ENCODE measurements around the gene LMO1.
A peak's percentile ranks its signal among the peaks of the same experiment; 100 is the strongest.

LMO1 gene

DNA sequence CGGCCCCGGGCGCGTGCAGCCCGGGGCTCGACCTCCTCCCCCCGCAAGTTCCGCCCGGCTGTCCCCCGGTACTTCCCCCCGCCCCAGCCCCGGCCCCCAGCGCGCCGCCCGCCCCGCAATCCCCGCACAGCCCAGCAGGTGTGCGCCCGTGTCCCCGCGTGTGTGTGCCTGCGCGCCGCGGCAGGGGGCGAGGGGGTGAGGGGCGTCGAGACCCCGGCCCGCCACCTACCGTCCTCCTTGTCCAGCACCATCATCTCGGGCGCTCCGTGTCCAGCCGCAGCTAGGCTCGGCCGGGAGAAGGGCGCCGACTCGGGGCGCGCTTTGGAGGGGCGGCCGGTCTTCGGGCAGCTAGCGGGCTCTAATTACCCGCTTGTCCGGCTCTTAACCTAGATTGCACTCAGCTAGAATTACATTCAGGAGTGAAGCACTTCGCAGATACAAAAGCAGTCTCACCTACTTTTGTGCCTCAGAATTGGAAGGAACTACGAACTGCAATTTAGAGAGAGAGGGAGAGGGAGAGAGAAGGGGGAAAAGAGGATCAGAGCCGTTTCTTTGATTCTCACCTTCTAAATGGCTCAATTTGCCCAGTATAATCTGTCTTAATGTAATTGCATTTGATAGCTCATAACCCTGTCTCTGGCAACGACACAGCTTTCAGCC, 439 bp downstream of the LMO1 start:
- DNase-seq = peak; percentile 21

DNA sequence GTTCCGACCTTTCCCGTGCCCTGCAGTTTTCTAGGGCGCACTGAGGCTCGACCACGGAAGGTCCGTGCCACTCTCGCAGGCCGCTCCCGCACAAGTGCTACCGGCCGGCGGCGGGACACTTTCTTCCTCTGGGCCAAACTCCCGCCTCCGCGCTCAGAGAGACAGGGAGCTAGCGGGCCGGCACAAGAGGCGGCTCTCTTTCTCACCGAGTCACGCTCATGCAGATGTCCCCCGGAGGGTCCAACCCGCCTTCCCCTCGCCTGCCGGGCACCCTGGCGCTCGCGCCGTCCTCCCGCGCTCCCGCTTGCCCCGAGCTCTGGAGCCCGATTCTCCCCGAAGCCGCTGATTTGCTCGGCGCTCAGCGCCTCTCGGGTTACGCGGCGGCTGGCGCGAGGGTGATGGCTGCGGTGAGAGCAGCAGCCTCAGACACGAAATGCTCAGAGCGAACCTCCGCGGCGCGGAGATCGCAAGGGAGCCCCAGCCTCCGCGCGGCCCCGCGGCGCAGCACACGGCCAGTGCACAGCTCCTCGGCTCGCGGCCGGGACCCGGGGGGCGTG, 1.0 kb downstream of the LMO1 start:
- DNase-seq = peak; percentile 6

DNA sequence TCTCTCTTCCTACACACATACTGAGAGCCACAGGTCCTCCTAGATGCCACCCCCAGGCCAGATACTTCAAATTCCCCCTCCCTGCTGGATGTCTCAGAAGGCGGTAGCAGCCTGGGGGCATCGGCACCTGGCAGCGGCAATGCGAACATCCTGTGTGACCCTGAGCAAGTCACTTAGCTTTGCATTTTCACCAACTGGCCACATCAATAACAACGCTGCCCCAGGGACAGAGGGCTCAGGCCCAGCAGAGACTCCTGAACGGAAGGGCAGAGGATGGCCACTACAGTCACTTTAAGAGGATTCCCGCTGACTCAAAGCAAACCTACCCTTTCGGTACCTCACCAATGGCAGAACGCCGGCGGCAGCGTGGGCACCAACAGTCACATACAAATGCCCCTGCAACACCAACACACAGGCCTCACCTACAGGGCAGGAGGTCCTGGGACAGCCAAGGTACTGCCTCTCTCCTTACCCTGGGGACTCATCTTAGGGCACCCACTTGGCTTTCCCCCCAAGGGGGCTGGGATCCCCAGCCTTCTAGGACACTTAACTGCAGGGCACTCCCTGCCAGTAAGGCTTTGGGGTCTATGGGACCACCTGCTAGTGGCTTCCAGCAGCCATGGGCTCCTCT, 1.6 kb downstream of the LMO1 start:
- no peak for DNase-seq

DNA sequence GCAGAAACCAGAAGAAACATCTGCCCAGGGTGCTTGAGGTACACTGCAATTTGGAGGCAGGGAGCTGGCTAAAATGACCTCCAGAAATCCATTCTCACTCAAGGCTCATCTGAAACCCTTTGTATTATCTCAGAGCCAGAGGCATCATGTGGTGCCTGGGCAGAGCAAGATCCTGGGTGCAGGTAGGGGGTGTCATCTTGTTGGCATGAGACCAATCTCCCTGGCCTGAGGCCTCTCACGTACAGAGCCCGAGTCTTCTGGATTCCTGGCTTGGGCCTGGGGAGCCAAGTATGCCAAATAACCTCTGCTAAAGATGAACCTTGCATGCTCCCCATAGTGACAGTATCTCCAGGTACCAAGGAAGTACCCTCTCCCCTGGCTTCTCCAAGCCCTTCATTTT, 2.4 kb downstream of the LMO1 start:
- DNase-seq = no peak

DNA sequence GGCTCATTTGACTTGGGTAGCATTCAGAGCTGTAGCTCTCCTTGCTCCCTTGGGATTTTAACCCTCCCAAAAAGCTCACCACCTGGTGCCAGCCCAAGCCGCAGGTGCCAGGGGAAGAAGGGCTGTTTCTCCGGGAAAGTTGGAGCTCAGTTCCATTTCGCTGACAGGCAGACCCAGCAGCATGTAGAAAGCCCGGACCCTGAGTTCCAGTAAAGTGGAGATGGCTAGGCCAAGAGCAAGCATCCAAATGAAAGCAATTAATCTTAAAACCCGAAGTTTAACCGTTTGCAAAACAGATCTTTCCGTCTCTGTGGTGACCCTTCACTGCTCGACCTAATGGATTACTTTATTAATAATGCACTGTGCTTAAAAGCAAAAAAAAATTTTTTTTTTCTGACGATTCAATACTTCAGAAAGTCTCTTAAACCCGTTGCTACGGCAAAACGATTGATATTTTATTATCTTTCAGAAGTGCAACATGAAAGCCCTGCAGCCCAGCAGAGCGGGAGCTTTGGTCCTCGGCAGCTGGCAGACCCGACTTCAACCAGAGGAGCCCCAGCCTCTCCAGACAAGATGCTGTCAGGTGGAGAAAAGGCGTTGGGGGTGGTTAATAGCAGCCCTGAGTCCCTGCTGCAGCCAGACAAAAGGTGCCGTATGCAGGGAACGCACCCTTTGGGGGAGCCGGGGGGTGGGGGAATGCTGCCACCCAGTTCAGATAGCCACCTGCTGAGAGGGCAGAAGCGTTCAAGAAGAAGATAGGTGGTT, 3.3 kb downstream of the LMO1 start:
- no peak for DNase-seq

DNA sequence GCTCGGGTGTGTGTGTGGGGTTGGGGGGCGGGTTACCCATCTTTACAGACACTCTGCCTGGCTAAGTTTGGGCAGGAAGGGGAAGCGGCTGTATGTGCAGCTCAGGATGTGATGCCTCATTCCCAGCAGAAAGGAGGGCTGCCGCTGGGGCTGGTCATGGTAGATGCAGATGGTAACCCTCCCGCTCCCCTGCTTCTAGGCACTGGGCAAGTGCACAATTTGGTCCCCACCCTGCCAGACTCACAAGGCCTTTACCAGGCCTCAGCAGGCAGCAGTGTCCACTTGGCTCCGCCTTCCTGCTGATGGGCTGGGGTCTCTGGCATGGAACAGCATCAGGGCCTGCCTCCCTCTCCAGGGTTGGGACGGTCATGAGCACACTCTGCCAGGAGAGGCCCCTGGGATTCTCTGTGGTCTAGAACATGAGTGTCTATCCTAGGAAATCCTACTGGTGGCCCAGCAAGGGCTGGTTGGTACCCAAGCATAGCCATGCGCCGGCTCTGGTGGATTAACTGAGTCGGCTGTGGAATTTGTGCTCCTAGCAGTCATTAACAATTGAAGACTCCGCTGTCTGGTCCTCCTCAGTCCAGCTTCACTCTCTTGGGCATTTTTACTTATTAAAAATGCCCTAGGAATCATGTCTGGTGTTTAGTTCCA, 4.2 kb downstream of the LMO1 start:
- no peak for DNase-seq

DNA sequence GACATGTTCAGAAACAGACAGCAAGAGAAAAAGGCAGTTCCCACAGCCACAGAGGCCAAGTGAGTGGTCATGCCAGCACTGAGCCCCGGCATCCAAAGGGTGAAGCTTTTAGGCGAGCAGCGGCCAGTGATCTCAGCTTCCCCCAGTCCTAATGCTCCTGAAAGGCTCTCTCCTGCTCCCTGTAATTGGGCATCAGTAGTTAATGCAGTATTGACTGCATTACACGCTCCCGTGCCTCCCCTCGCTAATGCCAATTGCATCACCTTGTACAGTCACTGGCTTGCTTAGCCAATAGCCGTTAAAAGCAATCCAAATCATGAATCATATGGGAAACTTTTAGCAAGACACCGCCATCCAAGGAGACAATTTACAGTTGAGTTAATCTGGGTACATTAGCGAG, 4.9 kb downstream of the LMO1 start:
- no peak for DNase-seq

DNA sequence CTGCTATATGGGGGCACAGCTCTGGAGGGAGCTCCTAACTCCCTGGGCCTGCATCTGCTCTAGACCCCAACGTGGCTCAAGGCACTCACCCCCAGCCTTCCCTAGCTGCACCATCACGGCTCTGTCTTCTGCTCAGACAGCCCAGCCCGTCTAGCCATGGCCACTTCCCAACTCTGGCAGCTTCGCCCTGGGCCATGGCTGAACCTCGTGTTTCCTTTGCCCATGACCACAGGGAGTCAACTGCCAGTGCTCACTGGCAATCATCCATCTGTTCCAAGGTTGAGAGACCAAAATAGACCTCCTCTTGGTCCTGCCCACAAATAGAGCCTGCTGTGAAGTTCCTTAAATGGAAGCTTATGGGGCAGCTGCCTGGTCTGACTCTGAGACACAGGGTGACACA, 5.4 kb downstream of the LMO1 start:
- DNase-seq = no peak

DNA sequence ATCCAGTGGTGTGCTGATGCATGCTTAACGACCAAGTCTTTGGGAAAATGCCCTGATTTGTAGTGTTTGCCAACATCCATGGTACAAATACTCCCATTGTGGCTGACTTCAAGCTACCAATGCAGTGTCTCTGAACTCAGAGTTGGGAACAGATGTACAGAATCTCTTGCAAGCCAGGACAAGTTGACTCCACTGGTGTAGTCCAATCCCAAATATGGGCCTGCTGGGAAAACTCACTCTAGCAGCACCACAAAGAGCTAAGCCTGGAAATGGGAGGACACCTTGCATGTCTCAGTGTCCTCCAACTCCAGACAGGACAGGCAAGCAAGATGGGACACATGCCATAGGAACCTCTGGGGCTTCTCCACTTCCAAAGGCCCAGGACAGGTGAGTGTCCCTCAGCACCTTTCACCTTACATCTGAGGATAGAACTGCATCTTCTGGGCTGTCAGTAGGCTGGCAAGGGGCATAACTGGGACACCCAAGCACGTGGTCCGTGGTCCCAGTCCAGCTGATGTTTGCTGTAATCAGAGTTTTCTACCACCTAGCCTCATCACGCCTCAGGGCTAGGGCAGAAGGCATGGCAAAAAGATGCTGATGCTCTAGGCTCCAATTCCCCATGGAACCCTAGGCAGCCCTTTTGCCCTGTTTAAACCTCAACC, 6.5 kb downstream of the LMO1 start:
- DNase-seq = no peak

DNA sequence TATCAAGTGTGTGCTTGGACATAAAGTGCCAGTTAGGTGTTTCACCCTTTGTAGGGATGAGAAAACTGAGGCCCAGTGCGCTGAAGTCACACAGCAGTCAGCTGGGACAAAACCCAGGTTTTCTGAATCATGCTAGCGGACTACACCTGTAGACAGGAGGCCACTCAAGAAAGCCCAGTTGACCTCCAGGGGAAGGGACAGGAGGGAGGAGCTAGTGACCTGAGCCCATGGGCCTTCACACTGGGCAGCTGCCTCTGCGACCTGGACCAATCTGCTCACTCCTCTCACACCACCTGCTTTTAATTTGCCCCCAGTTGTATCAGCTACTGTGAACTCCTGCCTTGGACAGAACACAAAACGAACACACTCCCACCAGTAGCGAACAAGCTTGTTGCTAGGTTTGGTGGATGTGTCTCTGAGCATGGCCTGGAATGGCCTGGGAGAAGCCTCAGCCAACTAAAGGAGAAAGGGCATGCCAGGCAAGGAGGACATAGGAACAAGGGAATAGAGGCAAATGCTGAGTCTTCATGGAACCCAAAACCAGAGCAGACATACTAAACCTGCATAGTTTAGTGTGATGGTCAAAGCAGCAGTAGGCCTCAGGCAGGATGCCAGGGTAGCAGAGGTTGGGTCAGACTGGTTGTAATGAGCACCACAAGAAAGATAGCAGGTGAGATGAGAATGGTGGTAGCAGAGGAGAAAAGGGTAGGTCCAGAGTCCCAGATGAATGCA, 7.2 kb downstream of the LMO1 start:
- no peak for DNase-seq

DNA sequence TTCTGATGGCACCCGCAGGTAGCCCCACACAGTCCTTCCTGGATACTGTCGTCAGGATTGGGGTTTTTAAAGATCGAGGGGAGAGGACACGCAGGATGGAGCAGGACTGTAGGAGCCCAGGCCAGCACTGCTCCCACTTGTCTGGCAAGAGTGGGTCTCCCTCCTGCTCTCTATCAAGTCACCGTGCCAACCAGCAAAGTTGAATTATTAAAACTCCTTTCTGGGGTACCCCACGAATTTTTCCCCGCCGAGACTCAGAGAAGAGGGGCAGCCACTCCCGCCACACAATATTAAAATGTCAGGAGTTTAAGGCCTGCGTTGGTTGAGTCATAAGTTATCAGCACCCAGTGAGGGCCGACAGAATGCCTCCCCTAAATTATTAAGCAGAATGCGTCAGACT, 10.1 kb downstream of the LMO1 start:
- no peak for DNase-seq

DNA sequence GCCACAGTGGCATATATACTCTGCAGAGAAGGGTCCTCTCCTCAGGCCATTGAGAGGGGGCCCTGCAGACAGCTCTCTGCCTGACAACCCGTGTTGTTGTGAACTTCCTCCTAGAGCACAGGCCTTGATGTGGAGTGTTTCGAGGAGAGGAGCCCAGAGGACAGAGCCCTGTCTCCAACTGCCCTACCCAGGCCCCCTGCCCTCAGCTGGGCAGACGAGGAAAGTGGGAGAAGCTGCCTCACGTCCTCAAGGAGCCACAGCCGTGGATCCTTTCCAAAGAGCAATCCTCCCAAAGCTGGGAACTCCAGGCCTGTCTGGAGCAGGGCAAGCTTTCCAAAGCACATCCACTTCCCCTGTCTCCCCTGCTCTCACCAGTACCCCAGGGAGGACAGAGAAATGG, 10.7 kb downstream of the LMO1 start:
- no peak for DNase-seq

DNA sequence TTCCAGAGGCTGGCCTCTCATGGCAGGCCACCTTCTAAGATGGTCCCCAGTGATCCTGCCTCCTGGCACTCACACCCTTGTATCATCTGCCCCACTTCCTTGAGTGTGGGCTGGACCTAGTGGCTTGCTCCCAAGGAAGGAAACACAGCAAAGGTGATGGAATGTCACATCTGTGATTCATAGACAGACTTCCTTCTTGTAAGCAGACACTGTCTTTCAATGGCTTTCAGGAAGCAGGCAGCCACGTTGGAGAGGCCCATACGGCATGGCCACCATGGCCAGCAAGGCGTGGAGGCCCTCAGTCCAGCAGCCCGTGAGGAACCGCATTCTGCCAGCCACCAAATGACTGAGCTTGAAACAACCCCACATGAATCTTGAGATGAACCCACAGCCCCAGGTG, 11.3 kb downstream of the LMO1 start:
- no peak for DNase-seq

DNA sequence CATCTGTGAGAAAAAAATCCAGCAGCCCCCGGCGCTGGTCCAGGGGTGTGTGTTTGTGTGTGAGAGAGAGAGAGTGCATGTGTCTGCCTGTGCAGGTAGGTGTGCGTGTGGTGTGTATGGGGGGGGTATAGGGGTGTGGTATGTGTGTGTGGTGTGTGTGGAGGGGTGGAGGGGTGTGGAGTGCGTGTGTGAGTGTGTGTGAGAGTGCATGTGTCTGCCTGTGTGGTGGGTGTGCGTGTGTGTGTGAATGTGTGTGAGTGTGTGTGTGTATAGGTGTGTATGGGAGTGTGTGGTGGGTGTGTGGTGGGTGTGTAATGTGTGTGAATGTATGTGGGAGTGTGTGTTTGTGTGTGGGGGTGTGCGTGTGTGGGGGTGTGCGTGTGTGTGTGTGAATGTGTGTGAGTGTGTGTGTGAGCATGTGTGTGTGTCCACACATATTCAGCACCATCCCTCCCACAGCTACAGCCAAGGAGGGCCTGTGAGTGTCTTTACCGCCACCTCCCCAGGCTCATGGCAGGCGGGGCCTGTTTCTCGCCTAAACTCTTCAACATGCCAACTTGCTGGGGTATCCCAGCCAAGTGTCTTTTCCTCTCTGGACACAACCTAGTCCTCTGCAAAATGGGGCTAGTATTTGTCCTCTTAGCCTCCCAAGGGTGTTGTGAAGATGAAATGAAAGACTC, 11.9 kb downstream of the LMO1 start:
- no peak for DNase-seq

DNA sequence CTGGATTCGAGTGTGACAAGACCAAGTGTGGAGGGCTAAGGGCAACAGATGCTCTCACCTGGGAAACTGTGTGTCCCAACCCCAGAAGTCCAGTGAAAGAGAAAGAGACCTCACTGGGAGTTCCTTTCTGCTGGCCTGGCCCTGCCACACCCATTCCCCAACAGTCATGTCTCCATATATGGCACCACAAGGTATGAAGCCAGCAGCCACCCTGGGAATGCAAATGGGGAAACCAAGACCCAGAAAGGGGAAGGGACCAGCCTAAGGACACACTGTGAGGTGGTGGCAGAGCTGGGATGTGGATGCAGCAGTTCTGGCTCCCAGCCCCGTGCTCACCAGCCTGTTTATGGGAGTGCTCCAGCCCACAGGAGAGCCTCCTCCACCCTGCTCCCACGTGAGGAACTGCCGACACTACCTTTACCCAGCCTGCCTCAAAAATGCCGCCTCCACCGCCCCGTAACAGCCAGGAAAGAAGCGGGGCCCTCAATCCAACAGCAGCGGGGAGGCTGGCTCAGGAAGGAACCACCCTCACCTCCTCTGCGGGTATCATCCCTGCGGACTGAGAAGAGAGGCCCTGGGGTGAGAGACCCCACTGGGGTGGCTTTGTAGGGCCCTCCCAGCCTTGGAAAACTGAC, 12.6 kb downstream of the LMO1 start:
- no peak for DNase-seq

DNA sequence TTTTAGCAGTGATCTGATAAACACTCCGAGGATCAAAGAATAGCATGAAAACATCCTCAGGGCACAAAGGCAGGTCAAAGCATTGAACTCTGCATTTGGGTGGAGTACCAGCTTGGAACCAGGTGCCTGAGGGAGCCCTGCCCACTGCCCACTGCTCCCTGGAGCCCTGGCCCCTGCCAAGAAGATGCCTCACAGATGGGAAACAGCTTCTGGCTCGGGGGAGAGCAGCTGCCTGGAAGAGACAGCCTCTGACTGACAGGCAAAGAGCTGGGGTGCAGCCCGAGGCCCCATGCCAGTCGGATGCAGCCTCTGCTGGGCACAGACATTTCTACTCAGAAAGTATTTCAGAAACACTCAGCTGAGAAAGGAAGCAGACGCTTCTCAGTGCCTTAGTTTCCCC, 13.2 kb downstream of the LMO1 start:
- DNase-seq = no peak

DNA sequence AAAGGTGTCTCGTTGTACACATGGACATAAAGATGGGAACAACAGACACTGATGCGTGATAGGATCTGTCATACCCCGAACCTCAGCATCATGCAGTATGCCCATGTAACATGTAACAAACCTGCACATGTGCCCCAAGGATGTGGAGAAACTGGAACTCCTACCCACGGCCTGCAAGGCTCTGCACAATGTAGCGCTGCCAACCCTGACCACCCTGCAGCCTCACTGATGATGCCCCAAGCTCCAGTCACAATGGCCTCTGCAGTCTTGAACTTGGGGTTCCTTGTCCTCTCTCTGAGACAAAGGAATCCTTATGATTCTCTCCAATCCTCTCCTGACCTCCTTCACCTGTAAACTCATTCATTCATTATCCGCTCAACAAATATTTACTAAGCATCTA, 14.2 kb downstream of the LMO1 start:
- DNase-seq = no peak

DNA sequence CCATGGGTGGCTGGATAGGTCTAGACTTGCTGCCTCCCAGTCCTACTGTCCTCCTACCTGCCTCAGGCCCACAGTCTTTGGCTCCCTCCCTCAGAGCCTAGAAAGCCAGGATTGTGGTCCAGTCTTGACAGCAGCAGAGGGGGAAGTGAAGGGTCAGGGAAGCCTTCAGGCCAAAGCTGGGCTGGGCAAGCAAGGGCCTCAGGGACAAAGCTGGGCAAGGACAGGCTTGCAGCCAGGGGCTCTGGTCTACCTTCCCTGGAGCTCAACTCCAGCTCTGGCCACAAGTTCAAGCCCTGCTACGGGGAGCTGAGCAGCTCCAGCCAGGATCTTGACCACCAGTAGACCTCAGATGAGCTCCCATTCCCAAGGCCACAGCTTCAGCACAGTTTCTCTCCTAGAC, 14.9 kb downstream of the LMO1 start:
- DNase-seq = no peak

DNA sequence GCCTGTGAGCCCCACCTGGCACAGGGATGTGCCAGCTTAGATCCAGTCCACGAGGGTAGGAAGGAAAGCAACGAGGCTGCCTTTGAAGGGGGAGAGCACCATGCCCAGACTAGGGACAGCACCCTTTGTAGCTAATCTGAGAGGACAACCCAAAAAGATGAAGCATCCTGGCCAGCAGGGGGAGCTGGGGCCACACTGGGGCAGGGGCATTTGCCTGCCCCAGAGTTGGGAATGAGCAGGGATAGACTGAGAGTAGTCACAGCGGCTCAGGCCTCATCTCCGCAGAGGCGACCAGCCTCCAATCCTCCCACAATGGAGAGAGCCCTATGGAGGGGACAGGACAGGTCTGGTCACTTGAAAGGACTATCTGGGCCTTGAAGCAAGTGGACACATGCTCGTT, 16.4 kb downstream of the LMO1 start:
- no peak for DNase-seq

DNA sequence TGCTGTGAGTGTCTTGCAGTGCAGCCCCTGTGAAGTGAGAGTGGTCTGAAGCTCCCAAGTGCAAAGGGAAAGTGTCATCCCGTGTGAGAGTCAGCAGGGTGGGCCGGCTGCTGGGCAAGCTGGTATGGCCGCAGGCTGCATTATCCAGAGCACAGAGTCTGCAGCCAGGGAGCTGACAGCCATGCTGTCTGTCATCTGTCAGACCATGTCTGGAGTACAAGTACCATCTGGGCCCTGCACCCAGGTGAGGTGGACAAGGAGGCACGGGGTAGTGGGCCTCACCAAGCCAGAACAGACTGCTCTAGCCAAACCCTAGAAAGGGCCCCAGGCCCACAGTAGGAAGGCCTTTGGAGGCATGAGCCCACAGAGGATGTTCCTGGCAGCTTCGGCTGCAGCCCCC, 20.2 kb downstream of the LMO1 start:
- no peak for DNase-seq

Measured in NCI-H510A treated with DMSO at 0.1 percent for 48 hours (cell line).